ENCODE results near the gene GALNT3.

The GALNT3 gene

DNA sequence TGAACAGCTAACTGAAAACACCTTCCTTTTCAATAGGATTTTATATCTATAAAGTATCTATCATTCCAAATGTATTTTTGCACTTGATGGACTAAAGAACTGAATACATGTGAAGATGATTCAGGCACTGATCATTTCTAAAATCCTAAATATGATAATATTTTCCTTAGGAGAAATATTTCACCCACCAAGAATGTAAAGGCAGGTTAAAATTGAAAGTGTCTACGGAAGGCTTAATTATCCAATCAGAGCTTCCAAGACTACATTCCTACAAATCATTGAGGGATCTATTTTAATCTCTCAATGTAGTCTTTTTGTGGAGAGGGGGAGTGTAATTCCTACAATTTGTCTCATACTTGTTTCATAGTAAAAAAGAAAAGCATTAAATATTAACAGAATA lies 3.6 kb downstream of the GALNT3 start:
- in situ Hi-C loops (cut with MboI; ENCODE audit: low sequenced_read_pairs), result no loop called here
- Histone ChIP-seq H3K27me3 (ENCODE audit: low read depth) (peaks cover 13% of the 10 kb centered on the region), H3K36me3 (replicated peaks) (no peaks in the 10 kb centered on the region), H3K4me1 (no peaks in the 10 kb centered on the region), H3K4me3 (no peak overlapping the region), H3K9me3 (no peaks in the 10 kb centered on the region)
- DNase-seq (ENCODE audit: low spot score in 2 of 2), result no peak

DNA sequence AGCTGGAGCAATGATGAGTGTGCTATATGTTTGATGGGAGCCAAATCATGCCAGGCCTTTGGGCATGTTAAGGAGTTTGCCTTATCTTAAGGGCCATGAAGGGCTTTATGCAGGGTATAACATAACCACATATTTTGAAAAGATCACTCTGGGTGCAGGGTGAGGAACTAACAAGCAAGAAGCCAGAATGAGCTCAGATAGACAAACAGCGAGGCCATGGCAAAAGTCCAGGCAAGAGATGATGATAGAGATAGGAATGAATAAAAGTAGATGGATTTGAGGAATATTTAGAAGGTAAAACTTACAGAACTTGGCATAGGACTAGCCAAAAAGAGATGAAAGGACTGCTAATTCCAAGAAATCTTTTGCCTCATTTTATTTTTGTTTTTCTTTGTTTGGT lies 6.7 kb downstream of the GALNT3 start:
- H3K4me3 ChIP-seq, result no peak overlapping the region
- H3K27me3 ChIP-seq (ENCODE audit: low read depth), result no peaks in the 10 kb centered on the region; the same call in 1 of the 2 replicates
- no peaks in the 10 kb centered on the region for H3K4me1 ChIP-seq
- H3K36me3 ChIP-seq (replicated peaks), result no peaks in the 10 kb centered on the region
- no peak for DNase-seq (ENCODE audit: low spot score in 2 of 2)
- in situ Hi-C loops (cut with MboI; ENCODE audit: low sequenced_read_pairs), result no loop called here
- H3K9me3 ChIP-seq, result no peaks in the 10 kb centered on the region

DNA sequence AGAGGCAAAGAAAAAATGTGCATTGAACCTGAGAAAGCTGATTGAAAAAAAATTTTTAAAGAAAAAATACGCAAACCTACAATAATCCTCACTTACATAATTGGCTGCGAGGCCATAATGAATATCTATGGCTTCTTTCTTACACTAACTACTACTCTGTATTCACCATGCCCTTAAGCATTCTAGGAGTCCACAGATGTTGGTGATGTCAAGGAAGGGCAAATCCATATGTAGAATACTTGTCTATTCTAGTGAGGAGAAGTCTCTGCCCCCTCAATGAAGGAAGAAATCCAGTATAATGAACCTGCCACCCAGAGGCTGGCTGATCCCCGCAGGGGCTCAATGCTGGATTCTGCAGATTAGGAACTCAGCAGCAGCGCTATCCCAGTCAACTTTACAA lies 14.3 kb downstream of the GALNT3 start:
- in situ Hi-C loops (cut with MboI; ENCODE audit: low sequenced_read_pairs), result no loop called here
- no peak for DNase-seq (ENCODE audit: low spot score in 2 of 2)
- no peaks in the 10 kb centered on the region for H3K36me3 ChIP-seq (replicated peaks)
- peaks cover 4% of the 10 kb centered on the region; the same call in 1 of the 2 replicates for H3K9me3 ChIP-seq
- H3K27me3 ChIP-seq (ENCODE audit: low read depth), result 0 out of 2 replicates have a peak, but pooled peaks cover 4% of the 10 kb centered on the region
- H3K4me1 ChIP-seq, result no peaks in the 10 kb centered on the region
- no peak overlapping the region for H3K4me3 ChIP-seq

DNA sequence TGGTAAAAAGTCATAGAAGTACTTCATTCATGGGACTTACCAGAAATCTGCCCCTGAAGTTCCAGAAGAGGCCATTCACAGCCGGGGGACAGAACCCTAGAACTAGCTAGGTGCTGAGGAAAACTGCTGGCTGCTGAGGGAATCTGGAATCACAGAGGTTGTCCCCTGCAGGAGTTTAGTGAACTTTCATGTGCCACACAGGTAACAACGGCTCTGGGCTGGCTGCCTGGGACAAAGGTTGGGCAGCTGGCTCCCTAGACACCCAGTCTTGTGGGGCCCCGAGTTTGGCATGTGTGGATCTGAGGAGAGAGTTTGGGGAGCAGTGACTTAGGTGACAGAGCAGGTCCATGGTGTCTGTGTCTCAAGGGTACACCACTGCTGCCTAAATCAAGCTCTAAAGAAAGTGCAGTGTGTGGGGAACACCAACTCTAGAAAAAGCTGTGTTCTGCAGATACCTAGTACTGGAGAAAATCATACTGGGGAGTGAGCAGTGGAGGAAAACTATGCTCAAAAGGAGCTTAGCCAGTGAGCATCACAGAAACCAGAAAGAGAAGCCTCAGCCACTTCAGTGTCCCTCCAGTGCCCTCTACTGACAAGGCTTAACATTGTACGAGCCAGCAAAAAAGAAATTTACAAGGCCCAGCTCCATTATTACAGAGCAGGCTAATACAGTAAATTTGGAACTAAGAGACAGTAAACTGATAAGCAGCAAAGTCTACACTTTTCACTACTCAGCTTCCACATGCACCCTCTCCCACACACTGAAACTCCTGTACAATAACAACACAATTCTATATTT lies 15.2 kb downstream of the GALNT3 start:
- H3K36me3 ChIP-seq (replicated peaks), result no peaks in the 10 kb centered on the region
- in situ Hi-C loops (cut with MboI; ENCODE audit: low sequenced_read_pairs), result no loop called here

DNA sequence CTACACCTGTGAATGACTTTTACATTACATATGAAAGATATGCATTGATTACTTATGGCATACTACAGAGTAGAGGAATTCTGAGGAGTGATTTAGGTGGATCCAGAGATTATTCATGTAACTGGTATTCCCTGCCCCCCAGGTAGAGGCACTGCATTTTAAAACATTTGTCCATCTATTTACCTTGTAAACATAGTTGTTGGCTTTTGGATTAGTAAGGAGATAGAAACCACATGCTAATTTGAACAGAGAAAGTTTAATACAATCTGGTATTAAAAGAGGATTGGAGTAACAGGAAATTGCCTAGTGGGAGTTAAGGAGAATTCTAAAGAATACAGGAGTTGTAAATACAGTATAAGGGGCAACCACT lies 15.9 kb downstream of the GALNT3 start:
- in situ Hi-C loops (cut with MboI; ENCODE audit: low sequenced_read_pairs), result no loop called here
- H3K27me3 ChIP-seq (ENCODE audit: low read depth), result 0 out of 2 replicates have a peak, but pooled peaks cover 4% of the 10 kb centered on the region
- no peaks in the 10 kb centered on the region for H3K36me3 ChIP-seq (replicated peaks)

More for the DNA sequence above, 15.2 kb downstream of the GALNT3 start:
- 0 out of 2 replicates have a peak, but pooled peaks cover 4% of the 10 kb centered on the region for H3K27me3 ChIP-seq (ENCODE audit: low read depth)
- H3K4me1 ChIP-seq, result no peaks in the 10 kb centered on the region
- no peak overlapping the region for H3K4me3 ChIP-seq
- DNase-seq (ENCODE audit: low spot score in 2 of 2), result peak in 1 of 2 experiments; percentile 9
- H3K9me3 ChIP-seq, result peaks cover 4% of the 10 kb centered on the region; the same call in 1 of the 2 replicates

DNA sequence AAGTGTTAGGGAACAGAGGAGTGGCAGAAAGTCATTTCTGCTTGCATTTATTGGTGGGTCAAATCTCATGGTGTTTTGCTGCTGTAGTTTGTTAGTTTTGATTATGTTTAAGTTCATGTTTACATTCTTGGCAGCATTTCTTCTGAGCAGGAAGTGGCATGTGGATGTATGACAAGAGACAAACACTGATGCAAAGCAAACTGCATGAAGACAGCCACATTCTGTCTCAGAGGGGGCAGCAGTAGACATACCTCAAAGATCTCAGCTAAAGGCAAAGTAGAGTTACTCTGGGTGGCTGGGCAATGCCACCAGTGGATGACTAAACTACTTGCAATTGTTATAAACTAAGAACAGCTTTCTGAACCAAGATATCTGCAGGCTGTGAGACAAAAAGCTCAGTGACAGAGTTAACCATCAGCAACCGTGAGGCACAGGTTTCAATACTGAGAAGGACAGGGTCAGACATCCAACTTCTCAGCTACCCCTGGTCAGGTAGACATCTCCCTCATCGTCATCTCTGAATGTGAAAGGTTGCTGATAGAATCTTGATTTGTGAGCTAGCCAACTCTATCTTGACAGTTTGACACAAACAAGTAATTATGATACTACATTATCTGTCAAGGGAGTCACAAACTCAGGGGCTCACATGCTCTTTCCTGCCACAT lies 16.4 kb downstream of the GALNT3 start:
- no peaks in the 10 kb centered on the region for H3K36me3 ChIP-seq (replicated peaks)
- in situ Hi-C loops (cut with MboI; ENCODE audit: low sequenced_read_pairs), result no loop called here
- H3K9me3 ChIP-seq, result peaks cover 4% of the 10 kb centered on the region; the same call in 1 of the 2 replicates
- H3K4me3 ChIP-seq, result no peak overlapping the region
- H3K27me3 ChIP-seq (ENCODE audit: low read depth), result 0 out of 2 replicates have a peak, but pooled peaks cover 4% of the 10 kb centered on the region
- no peak for DNase-seq (ENCODE audit: low spot score in 2 of 2)
- H3K4me1 ChIP-seq, result no peaks in the 10 kb centered on the region

More for the DNA sequence above, 15.9 kb downstream of the GALNT3 start:
- H3K9me3 ChIP-seq, result peaks cover 4% of the 10 kb centered on the region; the same call in 1 of the 2 replicates
- no peak for DNase-seq (ENCODE audit: low spot score in 2 of 2)
- no peak overlapping the region for H3K4me3 ChIP-seq
- H3K4me1 ChIP-seq, result no peaks in the 10 kb centered on the region

DNA sequence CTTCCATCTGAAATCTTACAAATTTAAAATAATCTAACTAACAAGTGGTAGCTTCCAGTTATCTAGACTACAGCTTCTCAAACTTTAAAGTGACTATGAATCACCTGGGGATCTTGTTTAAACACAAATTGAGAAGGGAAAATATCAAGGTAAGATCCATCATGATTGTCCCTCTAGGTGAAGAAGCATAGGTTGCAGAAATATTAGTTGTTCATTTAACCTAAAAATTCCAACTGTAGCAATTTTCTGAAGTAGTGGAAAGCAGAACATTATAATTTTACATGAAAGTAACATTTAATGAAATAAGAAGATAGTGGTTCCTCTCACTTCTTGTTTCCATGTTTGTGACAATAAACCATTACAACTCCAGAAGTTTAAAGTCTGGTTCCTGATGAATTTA lies 17.3 kb downstream of the GALNT3 start:
- peaks cover 4% of the 10 kb centered on the region; the same call in 1 of the 2 replicates for H3K9me3 ChIP-seq
- H3K4me1 ChIP-seq, result no peaks in the 10 kb centered on the region
- no peak for DNase-seq (ENCODE audit: low spot score in 2 of 2)
- no peaks in the 10 kb centered on the region for H3K36me3 ChIP-seq (replicated peaks)
- in situ Hi-C loops (cut with MboI; ENCODE audit: low sequenced_read_pairs), result no loop called here
- no peak overlapping the region for H3K4me3 ChIP-seq
- H3K27me3 ChIP-seq (ENCODE audit: low read depth), result 0 out of 2 replicates have a peak, but pooled peaks cover 4% of the 10 kb centered on the region

DNA sequence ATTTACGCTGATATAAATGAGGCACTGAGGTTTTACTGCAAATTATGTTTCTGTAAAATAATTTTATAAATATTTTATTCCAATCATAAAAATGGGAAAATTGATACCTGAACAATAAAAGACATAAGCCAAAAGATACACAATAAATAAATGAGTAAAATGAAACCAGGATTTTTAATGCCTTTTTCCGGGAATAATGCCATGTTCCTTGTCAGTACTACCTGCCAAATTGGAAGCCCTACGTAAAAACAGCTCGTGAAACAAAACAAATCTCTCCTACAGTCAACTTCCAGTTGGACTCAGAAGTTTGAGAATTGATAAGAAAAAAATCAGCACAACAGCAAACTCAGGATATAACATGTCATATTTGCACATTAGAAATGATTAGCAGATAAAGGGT lies 18.0 kb downstream of the GALNT3 start:
- H3K27me3 ChIP-seq (ENCODE audit: low read depth), result 0 out of 2 replicates have a peak, but pooled peaks cover 4% of the 10 kb centered on the region
- in situ Hi-C loops (cut with MboI; ENCODE audit: low sequenced_read_pairs), result no loop called here
- no peaks in the 10 kb centered on the region for H3K36me3 ChIP-seq (replicated peaks)
- DNase-seq (ENCODE audit: low spot score in 2 of 2), result no peak
- H3K4me1 ChIP-seq, result no peaks in the 10 kb centered on the region
- no peak overlapping the region for H3K4me3 ChIP-seq
- peaks cover 4% of the 10 kb centered on the region; the same call in 1 of the 2 replicates for H3K9me3 ChIP-seq

DNA sequence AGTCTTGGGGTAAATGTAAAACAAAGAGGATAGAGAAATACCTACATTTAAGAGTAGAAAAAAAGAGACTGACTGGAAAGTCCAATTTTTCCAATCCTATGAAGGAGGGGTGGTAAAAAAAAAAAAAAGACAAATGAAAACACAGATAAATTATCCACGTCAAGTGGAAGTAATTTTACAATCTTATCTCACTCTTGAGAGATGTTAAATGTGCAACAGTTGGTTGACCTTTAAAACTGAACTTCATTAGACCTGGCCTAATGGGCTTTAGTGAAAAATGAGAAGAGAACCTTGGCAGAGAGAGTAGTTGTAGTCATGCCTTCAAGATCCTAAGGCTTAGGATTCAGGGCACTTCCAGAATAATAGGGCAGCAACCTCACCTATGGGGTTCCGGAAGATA lies 20.4 kb downstream of the GALNT3 start:
- no peaks in the 10 kb centered on the region for H3K4me1 ChIP-seq
- H3K27me3 ChIP-seq (ENCODE audit: low read depth), result 0 out of 2 replicates have a peak, but pooled peaks cover 4% of the 10 kb centered on the region
- H3K9me3 ChIP-seq, result no peaks in the 10 kb centered on the region
- no peaks in the 10 kb centered on the region for H3K36me3 ChIP-seq (replicated peaks)
- in situ Hi-C loops (cut with MboI; ENCODE audit: low sequenced_read_pairs), result no loop called here
- DNase-seq (ENCODE audit: low spot score in 2 of 2), result no peak
- H3K4me3 ChIP-seq, result no peak overlapping the region

DNA sequence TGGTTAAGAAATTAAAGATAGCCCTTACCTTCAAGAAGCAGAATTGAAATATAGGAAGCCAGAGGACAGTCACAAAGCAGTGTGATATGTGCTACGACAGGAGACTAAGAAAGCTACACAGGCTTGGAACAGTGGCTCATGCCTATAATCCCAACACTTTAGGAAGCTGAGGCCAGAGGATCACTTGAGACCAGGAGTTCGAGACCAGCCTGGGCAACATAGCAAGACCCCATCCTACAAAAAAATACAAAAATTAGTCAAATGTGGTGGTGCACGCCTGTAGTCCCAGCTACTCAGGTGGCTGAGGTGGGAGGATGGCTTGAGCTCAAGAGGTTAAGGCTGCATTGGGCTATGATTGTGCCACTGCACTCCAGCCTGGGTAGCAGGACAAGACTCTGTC lies 21.9 kb downstream of the GALNT3 start:
- Histone ChIP-seq H3K36me3 (replicated peaks) (no peaks in the 10 kb centered on the region), H3K27me3 (ENCODE audit: low read depth) (0 out of 2 replicates have a peak, but pooled peaks cover 4% of the 10 kb centered on the region), H3K9me3 (no peaks in the 10 kb centered on the region), H3K4me3 (no peak overlapping the region), H3K4me1 (no peaks in the 10 kb centered on the region)
- in situ Hi-C loops (cut with MboI; ENCODE audit: low sequenced_read_pairs), result no loop called here
- DNase-seq (ENCODE audit: low spot score in 2 of 2), result no peak

DNA sequence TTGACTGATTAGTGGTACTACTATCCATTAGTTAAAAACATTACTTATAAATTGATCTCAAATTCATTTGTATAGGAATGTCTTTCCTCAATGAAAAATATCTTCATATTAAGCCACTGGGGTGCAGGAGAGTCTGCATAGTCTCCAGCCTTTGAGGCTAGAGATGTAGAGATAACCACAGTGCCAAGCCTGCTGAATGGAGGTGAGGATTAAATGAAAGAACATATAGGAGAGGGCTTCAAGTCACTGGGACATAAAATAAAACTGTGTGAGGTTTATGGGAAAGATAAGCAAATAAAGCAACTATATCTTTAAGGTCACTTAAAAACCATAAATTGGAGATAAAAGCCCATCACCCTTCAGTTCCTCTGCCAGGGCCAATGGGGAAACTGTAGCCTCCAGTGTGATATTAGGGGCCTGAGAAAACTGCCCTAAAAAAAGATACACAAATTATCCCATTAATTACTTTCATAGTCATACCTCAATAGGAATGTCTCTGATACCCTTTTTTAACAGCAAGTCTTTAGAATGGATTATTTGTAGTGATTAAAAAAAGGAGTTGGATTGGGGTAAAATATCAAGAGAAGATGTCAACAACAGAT lies 27.6 kb downstream of the GALNT3 start:
- DNase-seq (ENCODE audit: low spot score in 2 of 2), result no peak
- in situ Hi-C loops (cut with MboI; ENCODE audit: low sequenced_read_pairs), result no loop called here
- H3K9me3 ChIP-seq, result no peaks in the 10 kb centered on the region
- H3K27me3 ChIP-seq (ENCODE audit: low read depth), result no peaks in the 10 kb centered on the region
- H3K4me3 ChIP-seq, result no peak overlapping the region
- H3K4me1 ChIP-seq, result peaks cover 5% of the 10 kb centered on the region; the same call in 1 of the 2 replicates
- no peaks in the 10 kb centered on the region for H3K36me3 ChIP-seq (replicated peaks)

DNA sequence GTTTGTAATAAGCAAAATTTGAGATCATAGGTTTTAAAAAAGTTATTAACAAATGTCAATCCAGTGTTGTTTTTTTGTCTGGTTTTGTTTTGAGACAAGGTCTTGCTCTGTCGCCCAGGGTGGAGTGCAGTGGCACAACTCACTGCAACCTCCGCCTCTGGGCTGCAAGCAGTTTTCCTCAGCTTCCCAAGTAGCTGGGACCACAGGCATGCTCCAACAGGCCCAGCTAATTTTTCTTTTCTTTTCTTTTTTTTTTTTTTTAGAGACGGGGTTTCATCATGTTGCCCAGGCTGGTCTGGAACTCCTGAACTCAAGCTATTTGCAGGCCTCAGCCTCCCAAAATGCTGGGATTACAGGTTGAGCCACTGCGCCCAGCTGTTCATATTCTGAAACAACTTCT lies 31.3 kb downstream of the GALNT3 start:
- DNase-seq (ENCODE audit: low spot score in 2 of 2), result no peak
- in situ Hi-C loops (cut with MboI; ENCODE audit: low sequenced_read_pairs), result no loop called here
- Histone ChIP-seq H3K27me3 (ENCODE audit: low read depth) (0 out of 2 replicates have a peak, but pooled peaks cover 3% of the 10 kb centered on the region), H3K4me1 (peaks cover 5% of the 10 kb centered on the region; the same call in 1 of the 2 replicates), H3K9me3 (no peaks in the 10 kb centered on the region), H3K36me3 (replicated peaks) (no peaks in the 10 kb centered on the region), H3K4me3 (no peak overlapping the region)

DNA sequence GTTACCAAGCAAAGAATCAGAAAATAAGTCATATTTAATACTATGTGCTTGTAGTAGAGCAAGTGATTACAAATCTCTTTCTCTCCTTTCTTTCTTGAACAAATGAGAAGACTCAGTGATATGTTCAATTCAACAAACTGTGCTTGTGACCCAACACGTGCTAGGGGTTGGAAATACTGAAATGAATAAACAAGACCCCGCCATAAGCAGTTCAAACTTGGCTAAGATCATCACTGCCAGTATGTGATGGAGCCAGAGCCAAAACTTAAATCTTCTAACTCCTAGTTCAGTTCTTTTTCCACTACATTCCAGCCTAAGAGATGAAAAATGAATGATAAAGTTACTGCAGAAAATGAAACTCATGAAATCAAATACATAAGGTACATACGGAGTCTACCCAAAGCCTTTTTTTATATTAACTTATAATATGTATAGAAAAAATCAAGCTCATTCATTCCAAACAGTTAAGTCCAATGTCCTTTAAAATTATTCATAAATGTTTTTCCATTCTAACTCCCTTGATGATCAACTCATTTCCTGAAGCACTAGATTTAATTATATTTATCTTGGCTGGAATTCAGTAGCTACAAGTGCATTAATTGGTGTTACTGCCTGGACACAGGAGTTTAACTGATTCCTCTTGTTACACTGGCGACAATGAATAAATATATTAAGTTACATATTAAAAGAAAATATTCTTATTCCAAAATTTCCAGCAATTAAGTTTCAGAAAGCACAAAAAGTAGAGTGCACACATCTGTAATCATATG lies 36.0 kb downstream of the GALNT3 start:
- no peaks in the 10 kb centered on the region for H3K36me3 ChIP-seq (replicated peaks)
- no peak for DNase-seq (ENCODE audit: low spot score in 2 of 2)
- in situ Hi-C loops (cut with MboI; ENCODE audit: low sequenced_read_pairs), result no loop called here
- H3K9me3 ChIP-seq, result no peaks in the 10 kb centered on the region
- peaks cover 5% of the 10 kb centered on the region; the same call in 1 of the 2 replicates for H3K4me1 ChIP-seq
- H3K4me3 ChIP-seq, result no peak overlapping the region
- H3K27me3 ChIP-seq (ENCODE audit: low read depth), result 0 out of 2 replicates have a peak, but pooled peaks cover 3% of the 10 kb centered on the region
